Left ventricle myocardium inferior (tissue), 1 donor: ENCODE results near the gene OTOP1. TPM values are rescaled to one million over a fixed set of nuclear protein-coding genes. Genes with fewer than 3 reads are reported as not detected.
"Not testable (repeated sequence)": the region's sequence is repeated elsewhere in the genome, so short reads cannot be mapped to it uniquely, and the experiment has no call there.

ENCODE experiments used
- DNase-seq: peaks from one replicate; pipeline ENCODE4 v3.0.0-alpha.2; 2020
- H3K27ac ChIP-seq: fragments of 200-600 bp; replicated peaks from 2 replicates; pipeline ENCODE4 v1.8.0; 2021
- H3K27me3 ChIP-seq: fragments of 200-600 bp; 2 replicates; pipeline ENCODE4 v1.8.0; 2021; ENCODE audit warnings: low read depth
- H3K36me3 ChIP-seq: fragments of 200-600 bp; 2 replicates; pipeline ENCODE4 v1.8.0; 2021
- H3K4me1 ChIP-seq: fragments of 200-600 bp; 2 replicates; pipeline ENCODE4 v1.8.0; 2021
- H3K4me3 ChIP-seq: fragments of 200-600 bp; 2 replicates; pipeline ENCODE4 v1.8.0; 2021; ENCODE audit warnings: mild to moderate bottlenecking, moderate library complexity
- H3K9me3 ChIP-seq: fragments of 200-600 bp; replicated peaks from 2 replicates; pipeline ENCODE4 v1.8.0; 2021
- intact Hi-C: fragments of 100-400 bp; cut with micrococcal nuclease; formaldehyde crosslinking; loops from one replicate; pipeline ENCODE4 v1.11.0; 2022
- total RNA-seq: library from RNA; stranded (reverse); fragmentation: NEBNext Ultra II Directional; extraction: Animal tissue kit (Norgen Biotek cat#: 25700); gene quantifications from one replicate; pipeline ENCODE4 v1.2.1, GENCODE V29; 2021
- TF ChIP-seq, protein P1 (sequence below): fragments of 200-600 bp; IDR thresholded peaks from 2 replicates; pipeline ENCODE4 v1.8.0; 2021; ENCODE audit warnings: antibody characterized with exemption, mild to moderate bottlenecking, borderline replicate concordance
- donor health status: DM: no; HTN: yes; CAD: no; lungs with severe emphysema.

The OTOP1 gene
- total RNA-seq, 1 donor from 2014 or later: not detected

DNA sequence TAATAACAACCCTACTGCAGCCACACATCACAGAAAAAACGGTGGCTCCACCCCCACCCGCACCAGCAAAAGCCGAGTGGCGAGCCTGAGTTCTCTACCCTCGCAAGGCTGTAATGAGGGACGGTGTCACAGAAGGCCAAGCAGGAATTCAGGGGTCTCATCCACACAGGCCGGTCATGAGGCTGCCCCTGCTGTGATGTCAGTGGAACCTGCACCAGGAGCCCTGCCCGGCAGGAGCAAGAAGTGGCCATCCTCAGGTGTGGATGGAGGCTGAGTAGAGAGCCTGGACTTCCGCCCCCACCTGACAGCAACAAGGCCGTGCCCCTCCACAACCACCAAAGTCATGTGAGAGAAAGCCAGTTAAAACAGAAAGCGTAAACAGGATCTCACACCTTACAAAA is 42.6 kb upstream of the OTOP1 start:
- Histone ChIP-seq H3K9me3 (no peaks in the 10 kb centered on the region), H3K4me3 (no peak overlapping the region), H3K36me3 (peaks cover 63% of the 10 kb centered on the region), H3K27me3 (no peaks in the 10 kb centered on the region), H3K4me1 (no peaks in the 10 kb centered on the region), H3K27ac (peak overlapping the region; percentile 25)
- no peak for DNase-seq
- intact Hi-C loops: no loop called here
- TF ChIP-seq, protein P1, sequence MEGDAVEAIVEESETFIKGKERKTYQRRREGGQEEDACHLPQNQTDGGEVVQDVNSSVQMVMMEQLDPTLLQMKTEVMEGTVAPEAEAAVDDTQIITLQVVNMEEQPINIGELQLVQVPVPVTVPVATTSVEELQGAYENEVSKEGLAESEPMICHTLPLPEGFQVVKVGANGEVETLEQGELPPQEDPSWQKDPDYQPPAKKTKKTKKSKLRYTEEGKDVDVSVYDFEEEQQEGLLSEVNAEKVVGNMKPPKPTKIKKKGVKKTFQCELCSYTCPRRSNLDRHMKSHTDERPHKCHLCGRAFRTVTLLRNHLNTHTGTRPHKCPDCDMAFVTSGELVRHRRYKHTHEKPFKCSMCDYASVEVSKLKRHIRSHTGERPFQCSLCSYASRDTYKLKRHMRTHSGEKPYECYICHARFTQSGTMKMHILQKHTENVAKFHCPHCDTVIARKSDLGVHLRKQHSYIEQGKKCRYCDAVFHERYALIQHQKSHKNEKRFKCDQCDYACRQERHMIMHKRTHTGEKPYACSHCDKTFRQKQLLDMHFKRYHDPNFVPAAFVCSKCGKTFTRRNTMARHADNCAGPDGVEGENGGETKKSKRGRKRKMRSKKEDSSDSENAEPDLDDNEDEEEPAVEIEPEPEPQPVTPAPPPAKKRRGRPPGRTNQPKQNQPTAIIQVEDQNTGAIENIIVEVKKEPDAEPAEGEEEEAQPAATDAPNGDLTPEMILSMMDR: no peak

DNA sequence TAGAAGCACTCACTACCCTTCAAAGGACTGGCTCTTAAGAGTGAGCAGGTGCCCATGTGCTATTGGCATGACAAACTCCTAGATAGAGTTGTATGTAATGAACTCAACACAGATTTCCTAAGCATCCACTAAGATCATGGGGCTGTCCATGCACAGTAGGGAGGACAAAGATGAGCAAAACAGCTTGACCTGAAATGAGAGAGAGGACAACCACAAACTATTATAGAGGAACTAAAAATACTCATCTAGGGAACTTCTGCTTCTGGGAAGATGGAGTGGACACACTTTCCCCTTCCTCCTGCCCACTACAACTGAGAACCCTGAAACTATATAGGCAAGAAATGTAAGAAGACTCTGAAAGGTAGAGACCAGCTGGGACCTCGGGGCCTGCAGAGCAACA is 42.0 kb upstream of the OTOP1 start:
- H3K4me3 ChIP-seq: no peak overlapping the region
- H3K9me3 ChIP-seq: no peaks in the 10 kb centered on the region
- no peak for DNase-seq
- no peak overlapping the region for H3K27ac ChIP-seq
- H3K27me3 ChIP-seq: no peaks in the 10 kb centered on the region
- TF ChIP-seq, protein P1: no peak
- no peaks in the 10 kb centered on the region for H3K4me1 ChIP-seq
- H3K36me3 ChIP-seq: peaks cover 58% of the 10 kb centered on the region
- intact Hi-C loops: no loop called here

DNA sequence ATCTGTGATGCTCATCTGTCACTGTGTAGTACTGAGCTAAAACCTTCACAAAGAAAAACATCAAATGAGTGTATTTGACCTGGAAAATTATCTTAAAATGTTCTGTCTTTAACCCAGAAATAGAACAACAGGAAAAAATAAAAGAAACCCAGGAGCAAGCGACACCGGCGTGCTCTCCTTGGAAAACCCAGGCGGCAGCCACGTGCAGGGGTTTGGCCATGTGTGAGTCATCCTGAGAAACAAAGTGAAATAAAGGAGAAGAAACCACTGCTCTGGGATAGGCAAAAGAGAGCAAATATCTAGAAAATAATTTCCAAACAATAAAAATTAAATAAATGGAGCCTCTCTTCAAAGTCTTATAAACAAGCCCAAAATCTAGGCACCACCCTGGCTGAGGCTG is 41.3 kb upstream of the OTOP1 start:
- H3K36me3 ChIP-seq: peaks cover 50% of the 10 kb centered on the region
- intact Hi-C loops: no loop called here

DNA sequence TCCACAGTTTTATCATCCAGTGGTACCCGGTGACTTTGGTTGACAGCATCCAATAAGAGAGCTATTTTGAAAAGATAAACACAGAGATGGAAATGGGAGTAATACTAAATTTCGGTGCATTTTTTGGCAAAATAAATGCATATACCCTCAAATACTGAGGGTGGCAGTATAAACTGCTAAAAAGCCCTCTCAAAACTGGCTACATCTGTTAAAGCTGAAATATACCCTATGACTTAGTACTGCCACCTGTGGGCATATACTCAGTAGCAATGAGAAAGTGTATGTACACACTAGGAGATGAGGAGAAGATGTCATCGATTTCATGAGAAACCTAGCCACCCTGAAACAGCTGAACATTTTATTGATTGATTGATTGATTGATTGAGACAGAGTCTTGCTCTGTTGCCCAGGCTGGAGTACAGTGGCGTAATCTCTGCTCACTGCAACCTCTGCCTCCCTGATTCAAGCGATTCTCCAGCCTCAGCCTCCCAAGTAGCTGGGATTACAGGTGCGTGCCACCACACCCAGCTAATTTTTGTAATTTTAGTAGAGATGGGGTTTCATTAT is 33.5 kb upstream of the OTOP1 start:
- intact Hi-C loops: no loop called here
- H3K27me3 ChIP-seq: no peaks in the 10 kb centered on the region
- no peaks in the 10 kb centered on the region for H3K36me3 ChIP-seq
- H3K4me3 ChIP-seq: peak overlapping the region; percentile 3
- H3K4me1 ChIP-seq: no peaks in the 10 kb centered on the region
- no peak overlapping the region for H3K27ac ChIP-seq
- no peaks in the 10 kb centered on the region for H3K9me3 ChIP-seq
- TF ChIP-seq, protein P1: no peak
- DNase-seq: no peak

More for the DNA sequence above, 41.3 kb upstream of the OTOP1 start:
- Histone ChIP-seq H3K27ac (no peak overlapping the region), H3K4me1 (no peaks in the 10 kb centered on the region), H3K9me3 (no peaks in the 10 kb centered on the region), H3K27me3 (no peaks in the 10 kb centered on the region), H3K4me3 (no peak overlapping the region)
- TF ChIP-seq, protein P1: no peak
- DNase-seq: no peak

DNA sequence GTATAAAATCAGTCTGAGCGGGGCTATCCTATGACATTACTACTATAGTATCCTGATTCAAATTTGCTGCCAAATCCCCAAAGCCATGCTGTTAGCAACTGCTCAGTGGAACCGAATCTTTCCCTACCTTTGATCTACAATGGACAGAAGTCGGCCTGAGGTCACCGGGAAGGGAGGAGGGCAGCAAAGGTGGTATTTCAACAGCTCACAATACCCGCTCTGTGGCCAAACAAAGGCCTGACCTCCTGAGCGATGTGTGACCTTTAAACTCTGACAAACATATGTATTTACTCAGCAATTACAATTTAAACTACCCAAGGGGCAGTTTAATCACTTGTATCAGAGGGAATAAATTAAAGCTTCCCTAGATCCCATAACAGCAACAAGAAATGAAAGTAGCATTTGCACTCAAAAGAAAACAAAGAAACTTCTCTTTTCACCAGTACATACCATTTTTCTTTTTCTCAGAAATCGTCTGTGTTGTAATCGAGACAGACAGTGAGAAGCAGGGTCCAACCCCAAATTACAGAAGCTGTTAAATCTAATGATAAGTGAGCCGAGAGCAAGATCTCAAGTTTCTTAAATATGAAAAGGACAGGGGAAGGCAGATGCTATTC is 32.9 kb upstream of the OTOP1 start:
- Histone ChIP-seq H3K9me3 (no peaks in the 10 kb centered on the region), H3K36me3 (no peaks in the 10 kb centered on the region), H3K27me3 (no peaks in the 10 kb centered on the region), H3K4me1 (no peaks in the 10 kb centered on the region), H3K4me3 (peak overlapping the region; percentile 3), H3K27ac (no peak overlapping the region)
- intact Hi-C loops: no loop called here
- no peak for DNase-seq
- TF ChIP-seq, protein P1: no peak

DNA sequence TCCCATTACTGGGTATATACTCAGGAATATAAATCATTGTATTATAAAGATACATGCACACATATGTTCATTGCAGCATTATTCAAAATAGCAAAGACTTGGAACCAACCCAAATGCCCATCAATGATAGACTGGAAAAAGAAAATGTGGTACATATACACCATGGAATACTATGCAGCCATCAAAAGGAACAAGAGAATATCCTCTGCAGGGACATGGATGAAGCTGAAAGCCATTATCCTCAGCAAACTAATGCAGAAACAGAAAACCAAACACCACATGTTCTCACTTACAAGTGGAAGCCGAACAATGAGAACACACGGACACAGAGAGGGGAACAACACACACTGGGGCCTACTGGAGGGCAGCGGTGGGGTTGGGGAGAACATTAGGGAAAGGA is 31.0 kb upstream of the OTOP1 start:
- intact Hi-C loops, H3K9me3 ChIP-seq, H3K27ac ChIP-seq, H3K4me1 ChIP-seq, DNase-seq, H3K36me3 ChIP-seq, H3K27me3 ChIP-seq, H3K4me3 ChIP-seq: not testable (repeated sequence)
